MCF 10A (cell line): ENCODE results near the gene FKBP6. TPM values are rescaled to one million over a fixed set of nuclear protein-coding genes. Genes with fewer than 3 reads are reported as not detected.

Experiments
- BruUV-seq: library from RNA; stranded (reverse); fragments of 400-500 nt; replicated peaks from 2 replicates; lab custom pipeline; 2021; lab: Mats Ljungman, UMichigan
- CTCF ChIA-PET: fragments of 300-600 bp; sonication (Branson Sonifier 250); formaldehyde crosslinking; extraction: SDS; loops from one replicate; lab custom pipeline; 2021; ENCODE audit warnings: antibody characterized with exemption, inconsistent platforms; lab: Yijun Ruan, JAX
- POLR2A ChIA-PET: fragments of 300-600, 350-650 bp; sonication (Branson Sonifier 250); formaldehyde crosslinking; extraction: SDS; loops from one replicate; lab custom pipeline; 2020; ENCODE audit warnings: antibody characterized with exemption, inconsistent platforms; lab: Yijun Ruan, JAX
- DNase-seq: peaks from one replicate; pipeline ENCODE4 v3.0.0-alpha.2; 2018; ENCODE audit not compliant: unreplicated experiment
- H3K27ac Mint-ChIP-seq: one replicate; pipeline ENCODE4 v1.8.0; 2022; ENCODE audit warnings: mild to moderate bottlenecking, low read depth, mixed read lengths; ENCODE audit not compliant: unreplicated experiment
- H3K27me3 Mint-ChIP-seq: one replicate; pipeline ENCODE4 v1.8.0; 2022; ENCODE audit warnings: mixed read lengths; ENCODE audit not compliant: insufficient read depth, unreplicated experiment
- H3K36me3 Mint-ChIP-seq: one replicate; pipeline ENCODE4 v1.8.0; 2022; ENCODE audit warnings: mild to moderate bottlenecking, moderate library complexity, mixed read lengths; ENCODE audit not compliant: insufficient read depth, unreplicated experiment
- H3K4me1 Mint-ChIP-seq: one replicate; pipeline ENCODE4 v1.8.0; 2022; ENCODE audit warnings: mixed read lengths; ENCODE audit not compliant: insufficient read depth, unreplicated experiment
- H3K4me3 Mint-ChIP-seq: one replicate; pipeline ENCODE4 v1.8.0; 2022; ENCODE audit warnings: mild to moderate bottlenecking, moderate library complexity, mixed read lengths; ENCODE audit not compliant: unreplicated experiment
- H3K9me3 Mint-ChIP-seq: one replicate; pipeline ENCODE4 v1.8.0; 2022; ENCODE audit warnings: mixed read lengths; ENCODE audit not compliant: unreplicated experiment
- CTCF ChIP-seq: fragments of 200-600 bp; IDR thresholded peaks from one replicate; pipeline ENCODE4 v1.8.0; 2022; ENCODE audit warnings: antibody characterized with exemption, mild to moderate bottlenecking; ENCODE audit not compliant: unreplicated experiment
- intact Hi-C: fragments of 100-400 bp; cut with micrococcal nuclease; formaldehyde crosslinking; loops from 2 replicates; pipeline ENCODE4 v1.14.1; 2022
- total RNA-seq: library from RNA; stranded (reverse); gene quantifications from 2 replicates; pipeline ENCODE4 v1.2.3, GENCODE V29; 2022

FKBP6 gene
- total RNA-seq, 1 experiment from 2014 or later, result not detected

- no TSS peak for BruUV-seq
- no peak for TF ChIP-seq CTCF
- no peak overlapping the region for H3K27ac Mint-ChIP-seq
- intact Hi-C loops, result no loop called here
- no peak for DNase-seq
- ChIA-PET POLR2A (no interaction called here), CTCF (no interaction called here)
- no peak overlapping the region for H3K4me3 Mint-ChIP-seq
- peaks cover 11% of the 10 kb centered on the region for H3K27me3 Mint-ChIP-seq
- no peaks in the 10 kb centered on the region for H3K36me3 Mint-ChIP-seq
- no peaks in the 10 kb centered on the region for H3K9me3 Mint-ChIP-seq
- no peaks in the 10 kb centered on the region for H3K4me1 Mint-ChIP-seq
These were observed 35.5 kb downstream of the FKBP6 start for GRCh38 chr7:73363225-73364005.

GRCh38 chr7:73364006-73364728, 36.2 kb downstream of the FKBP6 start:
- POLR2A ChIA-PET, result no interaction called here
- CTCF ChIA-PET, result interaction anchor here (0.6 kb wide), 1 partner anchor 537 kb away, joined by 3 read pairs; no protein-coding TSS in a partner anchor
- Mint-ChIP-seq H3K4me1 (no peaks in the 10 kb centered on the region), H3K27me3 (peaks cover 11% of the 10 kb centered on the region), H3K9me3 (no peaks in the 10 kb centered on the region), H3K36me3 (no peaks in the 10 kb centered on the region), H3K4me3 (no peak overlapping the region), H3K27ac (no peak overlapping the region)
- BruUV-seq, result no TSS peak
- no peak for DNase-seq
- TF ChIP-seq CTCF, result no peak
- intact Hi-C loops, result no loop called here

GRCh38 chr7:73366127-73366526, 38.2 kb downstream of the FKBP6 start:
- DNase-seq, result no peak
- no peaks in the 10 kb centered on the region for H3K4me1 Mint-ChIP-seq
- H3K36me3 Mint-ChIP-seq, result no peaks in the 10 kb centered on the region
- H3K27ac Mint-ChIP-seq, result no peak overlapping the region
- no peaks in the 10 kb centered on the region for H3K9me3 Mint-ChIP-seq
- POLR2A ChIA-PET, result no interaction called here
- peaks cover 11% of the 10 kb centered on the region for H3K27me3 Mint-ChIP-seq
- intact Hi-C loops, result no loop called here
- no TSS peak for BruUV-seq
- no peak for TF ChIP-seq CTCF
- CTCF ChIA-PET, result interaction anchor here (1.0 kb wide), 1 partner anchor 85 kb away, joined by 4 read pairs; no protein-coding TSS in a partner anchor
- no peak overlapping the region for H3K4me3 Mint-ChIP-seq

- intact Hi-C loops, result no loop called here
- no peaks in the 10 kb centered on the region for H3K36me3 Mint-ChIP-seq
- no peaks in the 10 kb centered on the region for H3K4me1 Mint-ChIP-seq
- DNase-seq, result no peak
- H3K27me3 Mint-ChIP-seq, result peaks cover 11% of the 10 kb centered on the region
- H3K27ac Mint-ChIP-seq, result no peak overlapping the region
- no peaks in the 10 kb centered on the region for H3K9me3 Mint-ChIP-seq
- H3K4me3 Mint-ChIP-seq, result no peak overlapping the region
- no TSS peak for BruUV-seq
- POLR2A ChIA-PET, result no interaction called here
- no peak for TF ChIP-seq CTCF
- CTCF ChIA-PET, result no interaction called here
These were observed 39.0 kb downstream of the FKBP6 start for GRCh38 chr7:73366990-73367389.
